EL (cell line): ENCODE results near the gene SLC26A11.
"Not testable (repeated sequence)": the region's sequence is repeated elsewhere in the genome, so short reads cannot be mapped to it uniquely, and the experiment has no call there.

ENCODE experiments used
- DNase-seq: peaks from one replicate; pipeline ENCODE4 v3.0.0-alpha.2; 2016

Gene SLC26A11

DNA sequence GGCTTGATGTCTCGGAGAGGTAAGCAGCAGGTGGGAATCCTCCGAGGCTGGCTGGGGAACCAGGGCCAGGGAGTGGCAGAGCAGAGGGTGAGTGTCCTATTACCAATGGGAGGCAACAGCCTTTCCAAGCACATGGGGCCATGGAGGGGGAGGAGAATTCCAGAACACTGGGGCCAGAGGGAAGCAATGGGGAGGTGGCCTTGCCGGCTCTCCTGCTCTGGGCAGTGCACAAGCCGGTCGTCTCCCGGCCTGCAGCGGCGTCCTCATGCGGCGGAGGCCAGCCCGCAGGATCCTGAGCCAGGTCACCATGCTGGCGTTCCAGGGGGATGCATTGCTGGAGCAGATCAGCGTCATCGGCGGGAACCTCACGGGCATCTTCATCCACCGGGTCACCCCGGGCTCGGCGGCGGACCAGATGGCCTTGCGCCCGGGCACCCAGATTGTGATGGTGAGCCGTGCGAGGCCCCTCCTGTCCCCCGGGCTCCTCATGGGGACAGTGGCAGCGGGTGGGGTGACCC is 22.0 kb upstream of the SLC26A11 start:
- DNase-seq, result no peak

DNA sequence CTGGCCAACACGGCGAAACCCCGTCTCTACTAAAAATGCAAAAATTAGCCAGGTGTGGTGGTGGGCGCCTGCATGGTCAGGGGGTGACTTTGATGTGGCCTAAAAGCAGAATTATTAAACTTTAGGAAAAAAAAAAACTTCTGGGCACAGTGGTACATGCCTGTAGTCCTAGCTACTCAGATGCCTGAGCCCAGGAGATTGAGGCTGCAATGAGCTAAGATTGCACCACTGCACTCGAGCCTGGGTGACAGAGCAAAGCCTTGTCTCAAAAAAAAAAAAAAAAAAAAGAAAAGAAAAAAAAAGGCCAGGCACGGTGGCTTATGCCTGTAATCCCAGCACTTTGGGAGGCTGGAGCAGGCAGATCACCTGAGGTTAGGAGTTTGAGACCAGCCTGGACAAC is 20.9 kb upstream of the SLC26A11 start:
- DNase-seq, result not testable (repeated sequence)

GRCh38 chr17:80201446-80201845 is 18.8 kb upstream of the SLC26A11 start:
- DNase-seq, result no peak

DNA sequence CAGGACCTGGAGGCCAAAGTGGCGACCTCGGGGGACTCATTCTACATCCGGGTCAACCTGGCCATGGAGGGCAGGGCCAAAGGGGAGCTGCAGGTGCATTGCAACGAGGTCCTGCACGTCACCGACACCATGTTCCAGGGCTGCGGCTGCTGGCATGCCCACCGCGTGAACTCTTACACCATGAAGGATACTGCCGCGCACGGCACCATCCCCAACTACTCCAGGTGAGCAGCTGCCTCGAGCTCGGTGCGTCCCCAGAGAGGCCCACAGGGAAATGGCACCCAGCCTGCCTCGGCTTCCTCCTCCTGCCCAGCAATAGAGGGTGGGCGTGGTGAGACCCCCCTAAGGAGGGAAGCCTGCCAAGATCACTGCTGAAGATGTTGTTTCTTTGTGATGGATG is 18.0 kb upstream of the SLC26A11 start:
- no peak for DNase-seq

GRCh38 chr17:80203471-80203963 is 16.7 kb upstream of the SLC26A11 start:
- DNase-seq, result no peak

GRCh38 chr17:80204626-80205468 is 15.4 kb upstream of the SLC26A11 start:
- no peak for DNase-seq

- DNase-seq, result no peak
Observed at GRCh38 chr17:80205811-80206210, 14.4 kb upstream of the SLC26A11 start.

- DNase-seq, result no peak
Observed at GRCh38 chr17:80208050-80208449, 12.2 kb upstream of the SLC26A11 start.

GRCh38 chr17:80209765-80210164 is 10.5 kb upstream of the SLC26A11 start:
- DNase-seq, result no peak

DNA sequence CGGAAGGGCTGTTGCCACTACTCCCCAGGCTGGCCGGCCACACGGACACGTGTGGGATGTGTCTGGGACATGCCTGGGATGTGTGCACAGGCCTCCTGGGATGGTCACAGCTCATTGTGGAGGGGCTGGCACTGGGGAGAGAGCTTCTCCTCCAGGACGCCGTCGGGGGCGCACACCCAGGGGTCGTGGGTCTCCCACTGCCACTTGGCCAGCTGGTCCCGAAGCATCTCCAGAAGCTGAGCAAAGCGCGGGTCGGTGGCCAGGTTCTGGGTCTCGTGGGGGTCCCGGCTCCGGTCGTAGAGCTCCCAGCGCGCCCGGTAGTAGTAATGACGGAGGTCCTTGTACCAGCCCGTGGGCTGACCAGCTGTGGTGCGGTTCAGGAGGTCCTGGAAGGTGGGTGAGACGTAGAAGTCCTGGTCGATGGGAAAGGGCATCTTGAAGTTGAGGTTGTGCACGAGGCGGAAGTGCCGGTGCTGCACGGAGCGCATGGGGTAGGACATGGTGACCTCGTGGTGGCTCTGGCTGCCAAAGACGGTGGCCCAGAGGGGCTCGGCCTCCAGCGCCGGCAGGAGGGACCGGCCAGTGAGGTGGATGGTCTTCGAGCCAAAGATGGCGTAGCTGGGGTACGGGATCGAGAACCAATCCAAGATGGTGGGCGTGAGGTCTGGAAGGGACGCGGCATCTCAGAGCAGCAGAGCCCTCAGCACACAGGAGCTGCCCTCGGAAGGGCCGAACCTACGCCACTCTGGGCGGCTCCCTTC is 9.7 kb upstream of the SLC26A11 start:
- no peak for DNase-seq

- DNase-seq, result no peak
Observed at GRCh38 chr17:80212109-80212508, 8.1 kb upstream of the SLC26A11 start.

- DNase-seq, result no peak
Observed at GRCh38 chr17:80212511-80212910, 7.7 kb upstream of the SLC26A11 start.

DNA sequence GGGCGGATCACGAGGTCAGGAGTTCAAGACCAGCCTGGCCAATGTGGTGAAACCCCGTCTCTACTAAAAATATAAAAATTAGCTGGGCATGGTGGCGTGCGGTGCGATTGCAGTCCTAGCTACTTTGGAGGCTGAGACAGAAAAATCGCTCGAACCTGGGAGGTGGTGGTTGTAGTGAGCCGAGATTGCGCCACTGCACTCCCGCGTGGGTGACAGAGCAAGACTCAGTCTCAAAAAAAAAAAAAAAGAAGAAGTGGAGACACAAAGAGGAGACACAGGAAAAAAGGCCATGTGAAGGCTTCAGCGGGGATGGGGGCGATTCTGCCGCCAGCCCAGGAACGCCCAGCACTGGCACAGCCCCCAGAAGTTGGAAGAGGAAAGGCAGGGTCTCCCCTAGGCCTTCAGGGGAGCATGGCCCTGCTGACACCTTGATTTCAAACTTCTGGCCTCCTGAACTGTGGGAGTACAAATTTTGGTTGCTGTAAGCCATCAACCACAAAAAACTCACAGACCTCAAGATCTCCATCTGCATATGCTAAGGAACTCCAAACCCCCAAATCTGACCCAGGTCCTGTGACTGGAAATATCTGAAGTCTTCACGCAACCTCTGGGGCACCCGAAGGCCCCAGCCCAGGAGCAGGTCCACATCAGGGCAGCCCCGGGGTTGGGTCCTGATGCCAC is 7.1 kb upstream of the SLC26A11 start:
- DNase-seq, result no peak

DNA sequence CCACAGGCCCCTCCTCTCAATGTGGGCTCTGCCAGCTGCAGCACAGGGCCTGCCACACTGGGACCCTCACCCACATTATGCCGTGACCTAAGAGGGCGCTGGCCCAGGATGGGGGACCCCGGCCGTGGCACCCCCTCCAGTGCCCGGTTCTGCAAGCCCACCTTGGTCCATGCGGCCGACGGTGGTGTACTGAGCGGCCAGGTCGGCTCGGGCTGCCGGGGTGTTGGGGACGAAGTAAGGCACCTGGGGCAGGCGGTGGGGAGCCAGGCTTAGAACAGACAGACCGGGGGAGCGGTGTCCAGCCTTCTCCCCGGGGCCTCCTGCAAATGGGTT is 6.6 kb upstream of the SLC26A11 start:
- no peak for DNase-seq

DNA sequence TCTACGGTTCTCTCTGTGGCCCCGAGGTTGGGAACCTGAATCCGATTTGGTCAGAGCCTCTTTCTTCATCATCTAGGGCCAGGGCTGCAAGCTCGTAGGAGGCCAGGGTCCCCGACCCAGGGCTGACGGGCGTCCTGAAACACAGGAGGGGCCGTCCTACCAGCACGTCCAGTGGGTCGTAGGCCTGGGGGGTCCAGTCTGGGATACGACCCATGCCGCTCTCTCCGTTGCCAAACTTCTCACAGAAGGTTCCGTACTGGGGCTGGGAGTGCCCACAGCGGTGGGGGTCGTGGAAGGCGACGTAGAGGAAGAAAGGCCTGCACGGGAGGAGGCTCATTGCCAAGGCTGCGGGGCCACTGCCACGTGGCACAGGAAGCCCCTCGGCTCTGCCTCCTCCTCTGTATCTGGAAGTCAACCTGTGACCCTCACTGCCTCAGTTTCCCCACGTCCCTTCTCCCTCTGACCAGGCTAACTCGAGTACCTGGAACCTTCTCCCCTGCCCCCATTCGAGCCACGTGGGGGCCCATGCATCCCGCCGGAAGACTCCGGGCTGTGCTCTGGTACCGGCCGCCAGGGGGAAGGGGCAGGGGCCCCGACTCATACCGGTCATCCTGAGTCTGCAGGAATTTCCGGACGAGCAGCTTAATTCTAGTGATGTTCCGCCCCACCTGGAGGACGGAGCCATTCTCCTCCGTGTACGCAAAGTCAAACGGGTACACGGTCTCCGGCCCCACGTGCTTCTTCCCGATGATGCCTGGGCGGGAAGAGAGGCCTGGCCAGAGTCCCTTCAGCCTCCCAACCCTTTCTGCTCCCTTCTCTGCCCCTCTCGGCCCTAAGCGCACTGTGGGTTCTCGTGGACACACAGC is 6.0 kb upstream of the SLC26A11 start:
- no peak for DNase-seq

- DNase-seq, result no peak
Observed at GRCh38 chr17:80214878-80215210, 5.4 kb upstream of the SLC26A11 start.

DNA sequence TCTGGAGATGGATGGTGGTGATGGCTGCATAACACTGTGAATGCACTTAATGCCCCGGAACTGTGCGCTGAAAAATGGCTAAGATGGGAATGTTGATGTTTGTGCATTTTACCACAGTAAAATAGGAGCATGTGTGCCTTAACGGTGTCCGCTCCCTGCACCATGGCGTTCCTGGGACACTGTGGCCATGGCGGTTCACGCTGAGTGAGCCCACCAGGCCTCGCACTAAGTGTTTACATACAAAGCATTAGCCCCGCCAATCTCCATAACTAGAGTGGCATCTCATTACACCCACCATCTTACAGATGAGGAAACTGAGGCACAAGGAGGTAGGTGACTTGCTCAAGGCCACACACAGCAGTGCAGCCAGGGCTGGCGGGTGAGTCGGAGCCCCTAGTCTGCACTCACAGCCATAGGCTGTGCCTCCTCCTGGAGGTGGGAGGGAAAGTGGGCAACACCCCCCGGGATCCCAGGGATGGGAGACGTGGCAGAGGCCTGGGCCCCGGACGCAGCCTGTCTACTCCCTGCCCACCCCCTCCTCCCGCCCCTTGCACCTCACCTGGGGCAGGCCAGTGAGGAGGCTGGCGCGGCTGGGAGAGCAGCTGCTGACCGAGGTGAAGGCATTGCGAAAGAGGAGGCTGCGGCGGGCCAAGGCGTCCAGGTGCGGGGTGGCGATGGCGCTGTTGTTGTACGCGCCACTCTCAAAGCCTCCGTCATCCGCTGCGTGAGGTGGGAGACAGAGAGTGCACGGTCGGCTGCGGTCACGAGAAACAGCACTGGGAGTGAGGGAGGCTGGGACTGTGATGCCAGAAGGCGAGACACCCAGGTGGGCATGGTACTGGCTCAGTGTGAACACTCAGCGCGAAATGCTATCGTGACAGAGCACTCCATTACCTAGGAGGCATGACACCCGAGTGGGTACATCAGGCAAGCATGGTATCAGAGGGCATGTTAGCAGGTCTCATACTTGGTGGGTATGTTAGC is 3.5 kb upstream of the SLC26A11 start:
- DNase-seq, result no peak

GRCh38 chr17:80217703-80218362 is 2.4 kb upstream of the SLC26A11 start:
- DNase-seq, result no peak

- no peak for DNase-seq
Observed at GRCh38 chr17:80218391-80218790, 1.8 kb upstream of the SLC26A11 start.

- DNase-seq, result peak; percentile 90
Observed at GRCh38 chr17:80219013-80219762, 1.0 kb upstream of the SLC26A11 start.
